GM19351 (cell line): Measurements from ENCODE around the gene TNFRSF18.
"Not testable (repeated sequence)": the region's sequence is repeated elsewhere in the genome, so short reads cannot be mapped to it uniquely, and the experiment has no call there.

Source experiments
- ATAC-seq: cut with Tn5 transposase; IDR thresholded peaks from one replicate; pipeline ENCODE4 v1.9.1; 2021; ENCODE audit warnings: mild to moderate bottlenecking, moderate library complexity; ENCODE audit not compliant: unreplicated experiment

TNFRSF18 gene

GRCh38 chr1:1199141-1199960, 7.0 kb downstream of the TNFRSF18 start:
- ATAC-seq, result no peak

DNA sequence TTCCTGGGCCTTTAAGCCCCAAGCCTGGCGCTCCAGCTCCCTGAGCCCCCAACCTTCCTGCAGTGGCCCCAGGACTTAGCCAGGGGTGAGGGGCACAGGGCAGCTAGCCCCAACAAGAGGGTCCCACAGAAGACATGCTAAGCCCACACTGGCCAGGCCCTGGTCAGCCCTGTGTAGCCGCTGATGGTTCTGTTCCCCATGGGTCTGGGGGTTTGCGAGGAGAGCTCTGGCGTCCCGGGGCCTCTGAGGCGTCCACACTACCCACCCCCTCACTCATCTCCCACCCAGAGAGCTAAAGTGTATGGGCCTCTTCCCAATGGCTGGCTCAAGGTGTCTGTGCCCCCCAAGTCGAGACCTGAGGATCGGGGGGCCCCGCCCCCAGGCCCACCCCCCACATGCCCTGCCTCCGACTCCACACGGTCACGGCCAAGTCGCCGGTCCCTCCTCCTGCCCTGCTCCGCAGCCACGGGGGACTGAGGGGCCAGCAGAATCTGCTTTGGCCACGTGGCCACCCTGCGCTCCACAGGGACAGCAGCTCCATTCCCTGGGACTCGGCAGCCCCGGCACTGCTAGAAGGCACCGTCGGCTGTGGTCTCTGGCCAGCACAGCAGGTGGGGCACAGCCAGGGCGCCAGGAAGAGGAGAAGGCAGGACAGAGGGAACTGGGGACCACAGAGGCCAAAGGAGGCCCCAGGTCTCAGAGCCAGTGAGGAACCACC, 7.8 kb downstream of the TNFRSF18 start:
- no peak for ATAC-seq

- ATAC-seq, result no peak
Measured at GRCh38 chr1:1197551-1198422, 8.6 kb downstream of the TNFRSF18 start.

- no peak for ATAC-seq
Measured at GRCh38 chr1:1197188-1197500, 9.2 kb downstream of the TNFRSF18 start.

- no peak for ATAC-seq
Measured at GRCh38 chr1:1196431-1197187, 9.8 kb downstream of the TNFRSF18 start.

DNA sequence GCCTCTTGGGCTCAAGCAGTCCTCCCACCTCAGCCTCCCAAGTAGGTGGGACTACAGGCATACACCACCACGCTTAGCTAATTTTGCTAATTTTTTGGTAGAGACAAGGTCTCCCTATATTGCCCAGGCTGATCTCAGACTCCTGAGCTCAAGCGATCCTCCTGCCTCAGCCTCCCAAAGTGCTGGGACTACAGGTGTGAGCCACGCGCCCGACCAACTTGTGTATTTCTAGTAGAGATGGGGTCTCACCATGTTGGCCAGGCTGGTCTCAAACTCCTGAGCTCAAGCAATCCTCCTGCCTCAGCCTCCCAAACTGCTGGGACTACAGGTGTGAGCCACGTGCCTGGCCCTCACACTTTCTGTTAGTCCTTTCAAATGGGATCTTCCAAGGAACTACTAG, 10.7 kb downstream of the TNFRSF18 start:
- ATAC-seq, result not testable (repeated sequence)

- no peak for ATAC-seq
Measured at GRCh38 chr1:1194723-1195122, 11.7 kb downstream of the TNFRSF18 start.

DNA sequence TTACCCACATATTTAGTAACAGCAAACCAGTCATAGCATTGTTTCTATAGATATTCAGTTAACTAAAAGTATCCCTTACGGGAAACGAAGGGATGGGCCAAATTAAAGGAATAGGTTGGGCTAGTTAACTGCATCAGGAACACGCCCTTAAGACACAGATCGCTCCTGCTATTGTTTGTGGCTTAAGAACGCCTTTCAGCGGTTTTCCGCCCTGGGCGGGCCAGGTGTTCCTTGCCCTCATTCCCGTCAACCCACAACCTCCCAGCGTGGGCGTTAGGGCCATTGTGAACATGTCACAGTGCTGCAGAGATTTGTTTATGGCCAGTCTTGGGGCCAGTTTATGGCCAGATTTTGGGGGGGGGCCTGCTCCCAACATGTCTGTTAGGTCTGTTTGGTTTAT, 14.7 kb downstream of the TNFRSF18 start:
- ATAC-seq, result no peak

DNA sequence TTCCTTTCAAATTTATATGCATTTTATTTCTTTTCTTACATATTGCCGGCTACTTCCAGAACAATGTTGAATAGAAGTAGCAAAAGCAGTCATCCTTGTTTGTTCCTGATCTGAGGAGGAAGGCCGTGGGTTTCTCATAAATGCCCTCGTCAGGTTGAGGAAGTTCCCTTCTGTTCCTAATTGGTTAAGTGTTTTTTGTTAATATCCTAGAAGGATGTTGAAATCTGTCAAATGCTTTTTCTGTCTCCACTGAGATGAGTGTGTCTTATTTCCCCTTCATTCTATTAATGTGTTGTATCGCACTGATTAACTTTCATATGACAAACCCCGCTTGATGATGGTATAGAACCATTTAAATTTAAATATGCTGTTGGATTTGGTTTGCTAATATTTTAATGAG, 17.3 kb downstream of the TNFRSF18 start:
- ATAC-seq, result no peak

- no peak for ATAC-seq
Measured at GRCh38 chr1:1187938-1188337, 18.5 kb downstream of the TNFRSF18 start.

DNA sequence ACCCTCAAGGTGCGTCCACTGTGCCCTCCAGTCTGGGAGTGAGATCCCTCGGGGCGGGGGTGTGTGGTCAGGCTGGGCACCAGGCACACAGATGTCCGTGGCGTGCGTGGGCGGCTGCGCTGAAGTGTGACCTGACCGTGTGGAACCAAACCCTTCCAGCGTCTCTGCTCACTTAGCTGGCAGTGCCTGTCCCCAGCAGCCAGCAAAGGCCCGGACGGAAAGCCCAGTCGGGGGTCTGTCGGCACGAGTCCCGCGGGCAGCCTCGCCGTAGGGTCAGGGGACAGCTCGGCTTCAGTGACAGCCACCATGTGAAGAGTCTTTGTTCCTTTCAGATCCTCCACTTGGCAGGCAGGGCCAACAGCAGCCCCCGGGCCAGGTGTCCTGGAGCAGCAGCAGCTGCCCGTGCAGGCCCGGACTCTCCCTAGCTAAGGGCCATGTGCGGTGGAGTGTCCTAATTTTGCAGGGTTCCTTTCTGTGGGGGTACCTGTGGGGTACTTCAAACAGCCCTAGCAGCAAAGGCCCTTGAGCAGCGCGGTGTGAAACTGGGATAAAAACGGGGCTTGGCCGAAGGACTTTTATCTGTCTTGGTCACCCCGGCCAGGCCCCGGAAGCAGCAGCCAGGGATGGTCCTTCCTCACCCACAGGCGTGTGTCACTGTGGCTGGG, 21.2 kb downstream of the TNFRSF18 start:
- no peak for ATAC-seq

DNA sequence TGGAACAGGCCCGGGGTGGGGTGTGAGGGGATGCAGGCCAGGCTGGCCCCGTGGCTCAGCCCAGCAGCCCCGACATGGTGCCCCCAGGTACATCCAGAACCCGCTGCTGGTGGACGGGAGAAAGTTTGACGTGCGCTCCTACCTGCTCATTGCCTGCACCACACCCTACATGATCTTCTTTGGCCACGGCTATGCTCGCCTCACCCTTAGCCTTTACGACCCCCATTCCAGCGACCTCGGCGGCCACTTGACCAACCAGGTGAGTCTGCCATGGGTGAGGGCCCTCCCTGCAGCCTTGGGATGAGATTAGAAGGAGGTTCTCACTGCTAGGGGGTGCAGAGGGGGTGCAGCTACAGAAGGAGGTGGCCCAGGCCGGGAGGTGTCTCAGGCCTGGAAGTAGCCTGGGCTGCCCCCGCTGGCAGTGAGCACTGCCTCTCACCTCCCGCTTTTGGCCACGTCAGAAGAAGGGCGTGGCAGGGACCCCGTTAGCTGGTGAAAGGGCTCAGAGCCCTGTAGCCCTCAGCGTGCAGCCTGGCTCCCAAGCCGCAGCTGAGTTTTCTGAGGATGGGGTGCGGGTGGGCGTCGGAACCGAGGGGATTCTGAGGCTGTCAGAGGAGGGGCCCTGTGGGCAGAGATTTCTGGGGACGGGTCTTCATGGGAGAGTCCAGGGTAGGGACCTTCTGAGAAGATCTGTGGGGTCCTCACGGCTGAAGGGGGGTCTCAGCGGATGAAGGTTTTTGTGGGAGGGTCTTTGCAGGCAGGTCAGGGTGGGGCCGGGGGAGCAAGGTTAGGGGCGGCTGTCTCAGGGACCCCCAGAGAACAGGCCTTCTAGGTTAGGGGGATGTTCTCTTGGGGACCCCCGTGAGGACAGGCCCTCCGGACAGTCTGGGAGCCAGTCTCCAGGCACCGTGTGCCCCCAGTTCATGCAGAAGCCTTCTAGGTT, 22.3 kb downstream of the TNFRSF18 start:
- no peak for ATAC-seq

- ATAC-seq, result no peak
Measured at GRCh38 chr1:1183221-1183747, 23.1 kb downstream of the TNFRSF18 start.

DNA sequence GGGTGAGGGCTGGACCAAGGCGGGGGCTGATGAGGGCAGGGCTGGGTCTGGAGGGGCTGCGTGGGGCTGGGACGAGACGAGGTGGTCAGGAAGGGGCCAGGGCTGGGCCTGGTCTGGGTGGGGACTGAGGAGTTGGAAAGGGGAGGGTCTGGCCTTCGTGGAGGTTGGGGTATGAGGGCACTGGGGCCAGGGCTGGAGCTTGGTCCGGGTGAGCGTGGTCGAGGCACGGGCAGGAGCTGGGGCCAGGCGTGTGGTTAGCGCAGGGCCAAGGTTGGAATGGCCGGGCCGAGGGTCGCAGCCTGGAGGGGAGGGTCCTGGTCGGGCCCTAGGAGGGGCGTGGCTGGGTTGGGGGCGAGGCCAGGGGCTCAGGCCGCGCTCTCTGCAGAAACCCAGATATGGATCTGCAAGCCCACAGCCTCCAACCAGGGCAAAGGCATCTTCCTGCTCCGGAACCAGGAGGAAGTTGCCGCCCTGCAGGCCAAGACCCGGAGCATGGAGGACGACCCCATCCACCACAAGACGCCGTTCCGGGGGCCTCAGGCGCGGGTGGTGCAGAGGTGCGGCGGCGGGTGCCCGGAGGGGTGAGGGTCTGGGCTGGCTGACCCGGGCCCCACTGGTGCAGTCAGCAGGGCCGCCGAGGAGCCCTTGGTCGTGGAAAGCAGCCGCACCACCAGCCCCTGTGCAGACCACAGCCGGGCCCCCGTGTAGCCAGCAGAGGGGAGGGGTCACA, 23.7 kb downstream of the TNFRSF18 start:
- no peak for ATAC-seq

DNA sequence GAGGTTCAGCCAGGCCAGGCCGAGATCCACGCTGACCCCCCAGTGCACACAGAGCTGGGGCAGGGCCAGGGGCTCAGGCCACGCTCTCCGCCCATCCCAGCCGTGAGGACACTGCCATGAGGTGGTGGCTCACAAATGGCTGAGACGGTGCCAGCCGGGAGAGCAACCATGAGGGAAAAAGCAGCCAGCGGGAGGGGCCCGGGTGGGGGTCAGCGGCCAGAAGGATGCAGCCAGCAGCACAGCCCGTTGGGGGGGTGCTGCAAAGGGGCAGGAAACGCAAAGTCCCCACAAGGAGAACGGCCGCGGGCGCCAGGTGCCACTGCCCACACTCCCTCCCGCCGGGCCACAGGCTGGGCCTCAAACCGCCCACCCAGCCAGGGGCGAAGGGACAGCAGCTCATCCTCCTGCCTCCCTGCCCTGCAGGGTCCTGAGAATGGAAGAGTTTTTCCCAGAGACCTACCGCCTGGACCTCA, 24.4 kb downstream of the TNFRSF18 start:
- no peak for ATAC-seq

DNA sequence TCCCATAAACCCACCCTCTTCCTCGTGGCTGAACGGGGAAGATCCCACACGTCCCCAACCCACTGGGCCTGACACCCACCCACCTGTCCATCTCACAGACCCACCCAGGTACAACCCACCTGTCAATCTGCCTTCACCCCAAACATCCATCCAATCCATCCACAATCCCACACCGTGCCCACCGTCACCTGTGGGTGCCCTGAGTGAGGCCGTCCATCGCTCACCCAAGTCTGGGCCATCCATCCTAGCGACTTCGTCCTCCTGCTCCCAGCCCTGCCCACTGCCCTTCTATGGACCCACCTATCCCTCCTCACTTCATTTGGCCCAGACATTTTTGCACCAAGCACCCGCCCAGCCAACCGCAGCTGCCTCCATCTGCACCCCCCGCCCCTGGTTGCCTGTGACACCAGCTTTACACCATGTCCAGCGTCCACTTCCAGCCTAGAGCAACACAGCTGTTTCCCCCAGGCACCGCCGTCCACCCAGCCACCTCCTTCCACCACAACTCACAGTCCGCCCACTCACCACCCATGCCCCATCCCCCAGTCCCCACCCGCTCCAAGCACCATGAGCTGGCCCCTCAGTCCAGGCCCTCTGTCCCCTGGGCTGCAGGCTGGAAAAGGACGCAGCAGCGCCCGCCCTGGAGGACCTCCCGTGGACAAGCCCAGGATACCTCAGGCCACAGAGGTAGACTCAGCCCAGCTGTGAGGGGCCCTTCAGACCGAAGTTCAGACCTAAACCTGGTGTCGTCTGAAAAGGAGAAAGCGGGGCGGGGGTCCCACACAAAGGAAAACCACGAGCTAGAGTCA, 25.1 kb downstream of the TNFRSF18 start:
- no peak for ATAC-seq
